Breast epithelium (tissue), 4 donors: ENCODE data around the gene WWOX. TPM values are rescaled to one million over a fixed set of nuclear protein-coding genes. Genes with fewer than 3 reads are reported as not detected.

ENCODE experiments used
- DNase-seq, 2 donors: peaks; one replicate each; pipeline ENCODE4 v3.0.0-alpha.2; 2019; ENCODE audit warnings: low spot score in 2 of 2
- H3K27ac ChIP-seq, 2 donors: fragments of 200-600 bp; sonication (generic) in 1 of 2; one replicate each; pipeline ENCODE4 v1.5.1; 2016 to 2019; ENCODE audit warnings: mild to moderate bottlenecking in 1 of 2
- H3K27me3 ChIP-seq, 2 donors: fragments of 200-600 bp; sonication (generic) in 1 of 2; one replicate each; pipeline versions ENCODE4 v1.5.1 to v1.6.0; 2017 to 2019; ENCODE audit warnings: control low read depth in 1 of 2, mild to moderate bottlenecking in 1 of 2
- H3K36me3 ChIP-seq: fragments of 200-600 bp; one replicate; pipeline ENCODE4 v1.5.1; 2019
- H3K4me1 ChIP-seq, 2 donors: fragments of 200-600 bp; sonication (generic); one replicate each; pipeline ENCODE4 v1.5.1; 2016 to 2019; ENCODE audit warnings: control low read depth in 1 of 2
- H3K4me3 ChIP-seq, 3 donors: fragments of 200-600 bp; sonication (generic); 1 replicate in 2 of 3; 2 replicates in 1 of 3; pipeline ENCODE4 v1.5.1; 2016 to 2019; ENCODE audit warnings: mild to moderate bottlenecking in 3 of 3, moderate library complexity in 2 of 3
- H3K9me3 ChIP-seq, 2 donors: fragments of 200-600 bp; sonication (generic) in 1 of 2; one replicate each; pipeline ENCODE4 v1.5.1; 2016 to 2019; ENCODE audit warnings: control low read depth in 1 of 2
- CTCF ChIP-seq, 3 donors: fragments of 450-650 bp; IDR thresholded peaks; one replicate each; pipeline ENCODE4 v1.5.1; 2016 to 2017; ENCODE audit warnings: antibody characterized with exemption in 3 of 3, mild to moderate bottlenecking in 3 of 3, moderate library complexity in 3 of 3
- POLR2A ChIP-seq: fragments of 450-650 bp; IDR thresholded peaks from one replicate; pipeline ENCODE4 v1.6.1; 2016; ENCODE audit warnings: antibody characterized with exemption, mild to moderate bottlenecking, moderate library complexity
- POLR2AphosphoS5 ChIP-seq, 3 donors: sonication (generic); formaldehyde crosslinking; IDR thresholded peaks; one replicate each; pipeline ENCODE4 v1.6.1; 2017; ENCODE audit warnings: antibody characterized with exemption in 3 of 3
- intact Hi-C: fragments of 100-400 bp; cut with DNase I; formaldehyde crosslinking; loops from one replicate; pipeline ENCODE4 v1.15.1; 2023; ENCODE audit warnings: low total_unique reads
- total RNA-seq, 3 donors: library from RNA; depleted of rRNA; stranded (reverse); fragments of >200 nt; gene quantifications; one replicate each; pipeline ENCODE4 v1.1.0, GENCODE V29; 2016

Gene WWOX
- total RNA-seq, 3 donors from 2014 or later, result 42.9 to 73.6 (median 43.4) TPM

- H3K36me3 ChIP-seq, result no peaks in the 10 kb centered on the region
- H3K27ac ChIP-seq, result no peak overlapping the region
- H3K4me1 ChIP-seq, result no peaks in the 10 kb centered on the region
- H3K4me3 ChIP-seq, result no peak overlapping the region
- H3K27me3 ChIP-seq, result no peaks in the 10 kb centered on the region
- intact Hi-C loops, result no loop called here
- DNase-seq, result no peak
- TF ChIP-seq POLR2AphosphoS5 (IDR thresholded peaks at IDR 0.05), result no peak
- H3K9me3 ChIP-seq, result peaks cover 0 to 7% of the 10 kb centered on the region in 2 donors
Measured at GRCh38 chr16:79167893-79168292, 1068.4 kb downstream of the WWOX start.

GRCh38 chr16:79168321-79168720 lies 1068.9 kb downstream of the WWOX start:
- intact Hi-C loops, result no loop called here
- Histone ChIP-seq H3K36me3 (no peaks in the 10 kb centered on the region), H3K4me1 (no peaks in the 10 kb centered on the region), H3K9me3 (peaks cover 0 to 7% of the 10 kb centered on the region in 2 donors), H3K27ac (no peak overlapping the region), H3K4me3 (no peak overlapping the region), H3K27me3 (no peaks in the 10 kb centered on the region)
- TF ChIP-seq CTCF (IDR thresholded peaks at IDR 0.05) (no peak), POLR2AphosphoS5 (IDR thresholded peaks at IDR 0.05) (no peak), POLR2A (no peak)
- no peak for DNase-seq

- H3K9me3 ChIP-seq, result peaks cover 0 to 7% of the 10 kb centered on the region in 2 donors
- H3K4me1 ChIP-seq, result no peaks in the 10 kb centered on the region
- no peaks in the 10 kb centered on the region for H3K36me3 ChIP-seq
- DNase-seq, result no peak
- intact Hi-C loops, result no loop called here
- no peaks in the 10 kb centered on the region for H3K27me3 ChIP-seq
- no peak overlapping the region for H3K27ac ChIP-seq
- no peak for TF ChIP-seq CTCF (IDR thresholded peaks at IDR 0.05)
- no peak for TF ChIP-seq POLR2AphosphoS5 (IDR thresholded peaks at IDR 0.05)
- TF ChIP-seq POLR2A, result no peak
- H3K4me3 ChIP-seq, result no peak overlapping the region
Measured at GRCh38 chr16:79169239-79169638, 1069.8 kb downstream of the WWOX start.

- Histone ChIP-seq H3K36me3 (no peaks in the 10 kb centered on the region), H3K27me3 (no peaks in the 10 kb centered on the region), H3K27ac (no peak overlapping the region), H3K4me3 (no peak overlapping the region), H3K9me3 (peaks cover 0 to 10% of the 10 kb centered on the region in 2 donors), H3K4me1 (no peaks in the 10 kb centered on the region)
- DNase-seq, result no peak
- intact Hi-C loops, result no loop called here
- TF ChIP-seq CTCF (IDR thresholded peaks at IDR 0.05), result no peak
Measured at GRCh38 chr16:79170555-79171246, 1071.2 kb downstream of the WWOX start.

- Histone ChIP-seq H3K4me1 (no peaks in the 10 kb centered on the region), H3K27me3 (no peaks in the 10 kb centered on the region), H3K9me3 (peaks cover 0 to 18% of the 10 kb centered on the region in 2 donors), H3K27ac (no peak overlapping the region), H3K4me3 (no peak overlapping the region), H3K36me3 (no peaks in the 10 kb centered on the region)
- TF ChIP-seq POLR2A, result no peak
- TF ChIP-seq POLR2AphosphoS5 (IDR thresholded peaks at IDR 0.05), result no peak
- TF ChIP-seq CTCF (IDR thresholded peaks at IDR 0.05), result no peak
- intact Hi-C loops, result no loop called here
- no peak for DNase-seq
Measured at GRCh38 chr16:79171504-79171903, 1072.0 kb downstream of the WWOX start.
